OCI-LY7 (cell line): ENCODE results near the gene GNA15.

Source experiments
- CTCF ChIP-seq: fragments of 200-600 bp; sonication (generic); conservative IDR thresholded peaks from 2 replicates; pipeline ENCODE4 v1.5.1; 2014; ENCODE audit warnings: mild to moderate bottlenecking, antibody characterized with exemption, low read length, moderate library complexity, mixed read lengths
- EZH2phosphoT487 ChIP-seq: fragments of 200-600 bp; sonication (generic); IDR thresholded peaks from 2 replicates; pipeline ENCODE4 v1.6.1; 2018; ENCODE audit warnings: low read depth, borderline replicate concordance, mild to moderate bottlenecking, mixed run types, antibody characterized with exemption, low read length, moderate library complexity, mixed read lengths

GRCh38 chr19:3108775-3109174, 27.1 kb upstream of the GNA15 start:
- peak; percentile 96 for TF ChIP-seq CTCF
- no peak for TF ChIP-seq EZH2phosphoT487
